Upper lobe of left lung (tissue), 6 donors: ENCODE results near the gene ITPR1. TPM values are rescaled to one million over a fixed set of nuclear protein-coding genes. Genes with fewer than 3 reads are reported as not detected.
A peak's percentile ranks its signal among the peaks of the same experiment; 100 is the strongest.

Experiments used
- ATAC-seq, 2 donors: fragments of 200-7000 bp; cut with Tn5 transposase; one replicate each; pipeline ENCODE4 v1.9.1; 2022; ENCODE audit warnings: mild to moderate bottlenecking in 2 of 2, moderate library complexity in 2 of 2; ENCODE audit not compliant: low FRiP score in 2 of 2
- DNase-seq, 2 donors: peaks; one replicate each; pipeline ENCODE4 v3.0.0-alpha.2; 2019 to 2020
- H3K27ac ChIP-seq, 4 donors: fragments of 200-600 bp; sonication (generic); one replicate each; pipeline ENCODE4 v1.5.1; 2016 to 2019
- H3K27me3 ChIP-seq, 4 donors: fragments of 200-600 bp; sonication (generic); one replicate each; pipeline ENCODE4 v1.5.1; 2017 to 2019
- H3K36me3 ChIP-seq, 4 donors: fragments of 200-600 bp; sonication (generic); one replicate each; pipeline ENCODE4 v1.5.1; 2016 to 2019
- H3K4me1 ChIP-seq, 4 donors: fragments of 200-600 bp; sonication (generic); one replicate each; pipeline ENCODE4 v1.5.1; 2018 to 2019
- H3K4me3 ChIP-seq, 4 donors: fragments of 200-600 bp; sonication (generic); one replicate each; pipeline ENCODE4 v1.5.1; 2017 to 2019; ENCODE audit warnings: mild to moderate bottlenecking in 2 of 4, moderate library complexity in 1 of 4
- H3K9me3 ChIP-seq, 4 donors: fragments of 200-600 bp; sonication (generic); one replicate each; pipeline ENCODE4 v1.5.1; 2018 to 2019
- EP300 ChIP-seq, 4 donors: sonication (generic); formaldehyde crosslinking; IDR thresholded peaks; one replicate each; pipeline ENCODE4 v1.5.1; 2017; ENCODE audit warnings: antibody characterized with exemption in 4 of 4, control low read depth in 2 of 4
- POLR2A ChIP-seq, 4 donors: fragments of 450-650 bp; IDR thresholded peaks; one replicate each; pipeline ENCODE4 v1.5.1; 2016 to 2017; ENCODE audit warnings: antibody characterized with exemption in 4 of 4, mild to moderate bottlenecking in 2 of 4
- POLR2AphosphoS5 ChIP-seq, 2 donors: sonication (generic); formaldehyde crosslinking; IDR thresholded peaks; one replicate each; pipeline ENCODE4 v1.5.1; 2017; ENCODE audit warnings: antibody characterized with exemption in 2 of 2
- WGBS, 2 donors: methylation state at CpG; one replicate each; pipeline ENCODE4 v1.1.5; 2017 to 2018; 5-methylcytosine and 5-hydroxymethylcytosine counted together
- total RNA-seq, 6 donors: library from RNA; depleted of rRNA in 4 of 6; stranded (reverse); fragments of >200 nt in 4 of 6; gene quantifications; one replicate each; pipeline versions ENCODE4 v1.1.0 to v1.2.1, GENCODE V29; 2016 to 2021
- TF ChIP-seq, protein P1 (sequence below), 6 experiments: fragments of 450-650 bp in 4 of 6; fragments of 200-600 bp in 2 of 6; sonication (generic) in 2 of 6; IDR thresholded peaks; one replicate each; pipeline ENCODE4 v1.5.1; 2016 to 2019; ENCODE audit warnings: antibody characterized with exemption in 6 of 6
- donor health status: DM: no; HTN: no; CAD: no; lungs with moderate emphysema.
- donor health status: DM: no; HTN: yes; CAD: no; lungs with severe emphysema.

ITPR1 gene
- total RNA-seq, 6 donors from 2014 or later: 55.5 to 136 (median 66.2) TPM

GRCh38 chr3:4472312-4472711 lies 20.8 kb upstream of the ITPR1 start:
- WGBS, 2 donors: 92 to 96% methylated on average over 2 of the region's 2 CpGs

GRCh38 chr3:4472766-4473165 lies 20.4 kb upstream of the ITPR1 start:
- 83 to 86% methylated on average over 2 of the region's 2 CpGs for WGBS, 2 donors
- TF ChIP-seq, protein P1, sequence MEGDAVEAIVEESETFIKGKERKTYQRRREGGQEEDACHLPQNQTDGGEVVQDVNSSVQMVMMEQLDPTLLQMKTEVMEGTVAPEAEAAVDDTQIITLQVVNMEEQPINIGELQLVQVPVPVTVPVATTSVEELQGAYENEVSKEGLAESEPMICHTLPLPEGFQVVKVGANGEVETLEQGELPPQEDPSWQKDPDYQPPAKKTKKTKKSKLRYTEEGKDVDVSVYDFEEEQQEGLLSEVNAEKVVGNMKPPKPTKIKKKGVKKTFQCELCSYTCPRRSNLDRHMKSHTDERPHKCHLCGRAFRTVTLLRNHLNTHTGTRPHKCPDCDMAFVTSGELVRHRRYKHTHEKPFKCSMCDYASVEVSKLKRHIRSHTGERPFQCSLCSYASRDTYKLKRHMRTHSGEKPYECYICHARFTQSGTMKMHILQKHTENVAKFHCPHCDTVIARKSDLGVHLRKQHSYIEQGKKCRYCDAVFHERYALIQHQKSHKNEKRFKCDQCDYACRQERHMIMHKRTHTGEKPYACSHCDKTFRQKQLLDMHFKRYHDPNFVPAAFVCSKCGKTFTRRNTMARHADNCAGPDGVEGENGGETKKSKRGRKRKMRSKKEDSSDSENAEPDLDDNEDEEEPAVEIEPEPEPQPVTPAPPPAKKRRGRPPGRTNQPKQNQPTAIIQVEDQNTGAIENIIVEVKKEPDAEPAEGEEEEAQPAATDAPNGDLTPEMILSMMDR (IDR thresholded peaks at IDR 0.05): no peak
- no peak for TF ChIP-seq POLR2AphosphoS5 (IDR thresholded peaks at IDR 0.05)
- no peak for TF ChIP-seq EP300 (IDR thresholded peaks at IDR 0.05)
- H3K36me3 ChIP-seq: no peaks in the 10 kb centered on the region
- no peaks in the 10 kb centered on the region for H3K27me3 ChIP-seq
- H3K4me1 ChIP-seq: peaks cover 0 to 3% (median 0%) of the 10 kb centered on the region in 4 donors
- no peak overlapping the region for H3K27ac ChIP-seq
- ATAC-seq (no peak), DNase-seq (no peak)
- H3K4me3 ChIP-seq: no peak overlapping the region
- H3K9me3 ChIP-seq: no peaks in the 10 kb centered on the region

More at GRCh38 chr3:4472312-4472711, 20.8 kb upstream of the ITPR1 start:
- no peaks in the 10 kb centered on the region for H3K36me3 ChIP-seq
- H3K4me3 ChIP-seq: no peak overlapping the region
- H3K9me3 ChIP-seq: no peaks in the 10 kb centered on the region
- DNase-seq (no peak), ATAC-seq (no peak)
- no peak for TF ChIP-seq EP300 (IDR thresholded peaks at IDR 0.05)
- TF ChIP-seq, protein P1 (IDR thresholded peaks at IDR 0.05): no peak
- no peak for TF ChIP-seq POLR2AphosphoS5 (IDR thresholded peaks at IDR 0.05)
- TF ChIP-seq POLR2A (IDR thresholded peaks at IDR 0.05): no peak
- H3K4me1 ChIP-seq: peaks cover 2 to 6% (median 3%) of the 10 kb centered on the region in 4 donors
- H3K27me3 ChIP-seq: no peaks in the 10 kb centered on the region
- H3K27ac ChIP-seq: no peak overlapping the region

DNA sequence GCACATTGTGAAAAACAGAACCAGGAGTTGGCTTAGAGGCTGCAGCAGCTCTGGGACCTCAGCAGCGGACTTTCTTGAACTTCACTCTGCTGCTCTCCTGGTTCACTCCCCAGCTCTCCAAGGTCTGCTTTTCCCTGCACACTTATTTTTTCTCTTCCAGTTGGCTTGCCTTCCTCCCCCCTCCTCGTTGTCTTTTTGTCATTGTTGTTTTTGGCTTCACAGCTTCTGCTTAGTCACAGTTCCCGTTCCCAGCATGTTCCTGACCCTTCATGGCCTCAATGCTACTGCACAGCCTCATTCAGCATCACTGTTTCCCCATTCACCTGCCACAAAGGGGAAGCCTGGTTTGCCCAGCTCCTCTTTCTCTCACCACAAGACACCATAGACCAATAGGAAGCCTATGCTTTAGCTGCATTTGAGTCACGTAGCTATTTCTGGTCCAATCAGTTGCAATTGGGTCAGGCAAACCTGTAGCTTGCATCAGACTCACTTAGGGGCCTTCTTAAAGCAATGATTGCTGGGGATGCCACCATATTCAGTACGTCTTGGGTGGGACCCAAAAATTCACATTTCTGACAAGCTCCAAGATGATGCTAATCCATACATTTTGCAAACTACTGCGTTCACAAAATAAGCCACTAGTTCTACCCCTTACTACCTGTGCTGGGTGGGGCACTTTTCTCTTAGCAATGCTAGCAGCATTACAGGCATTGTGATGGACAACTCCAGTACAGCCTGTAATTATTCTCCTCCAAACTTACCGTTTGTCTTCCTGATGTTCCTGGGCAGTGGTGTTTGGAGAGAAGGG lies 18.3 kb upstream of the ITPR1 start:
- no peaks in the 10 kb centered on the region for H3K27me3 ChIP-seq
- no peaks in the 10 kb centered on the region for H3K9me3 ChIP-seq
- H3K27ac ChIP-seq: peak overlapping the region; percentile 63 to 70 (median 68)
- peaks cover 0 to 3% (median 0%) of the 10 kb centered on the region in 4 donors for H3K4me1 ChIP-seq
- H3K36me3 ChIP-seq: no peaks in the 10 kb centered on the region
- no peak overlapping the region for H3K4me3 ChIP-seq
- TF ChIP-seq, protein P1 (IDR thresholded peaks at IDR 0.05): no peak
- TF ChIP-seq EP300 (IDR thresholded peaks at IDR 0.05) (peak in 1 of 4 donors; percentile 6), POLR2AphosphoS5 (IDR thresholded peaks at IDR 0.05) (peak; percentile 71 to 77), POLR2A (IDR thresholded peaks at IDR 0.05) (peak in 1 of 4 donors; percentile 35)
- ATAC-seq (peak; percentile 85), DNase-seq (peak in 1 of 2 donors; percentile 78)
- WGBS, 2 donors: 41 to 57% methylated on average over 7 of the region's 7 CpGs

DNA sequence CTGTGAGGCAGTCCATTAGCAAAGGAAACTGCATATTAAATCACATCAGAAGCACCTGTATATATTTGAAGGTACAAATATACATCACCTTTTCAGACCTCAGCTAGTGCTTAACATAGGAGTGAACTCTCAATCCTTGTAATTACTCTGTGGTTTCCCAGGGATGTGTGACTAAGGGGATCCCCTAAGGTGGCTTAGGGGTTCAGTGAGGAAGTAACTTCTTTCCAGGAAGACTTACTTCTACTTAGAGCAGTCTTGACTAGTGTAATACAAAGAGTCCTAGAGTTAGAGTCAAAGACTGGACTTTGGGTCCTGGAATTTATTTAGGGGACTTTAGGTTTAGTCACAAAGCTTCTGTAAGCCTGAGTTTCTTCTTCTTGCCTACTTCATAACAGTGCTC lies 17.3 kb upstream of the ITPR1 start:
- peaks cover 0 to 3% (median 0%) of the 10 kb centered on the region in 4 donors for H3K4me1 ChIP-seq
- ATAC-seq: no peak
- H3K9me3 ChIP-seq: no peaks in the 10 kb centered on the region
- H3K27ac ChIP-seq: peak overlapping the region in 1 of 4 donors; percentile 67
- H3K36me3 ChIP-seq: no peaks in the 10 kb centered on the region
- no peak for DNase-seq
- TF ChIP-seq EP300 (IDR thresholded peaks at IDR 0.05) (no peak), POLR2A (IDR thresholded peaks at IDR 0.05) (no peak), POLR2AphosphoS5 (IDR thresholded peaks at IDR 0.05) (no peak)
- TF ChIP-seq, protein P1 (IDR thresholded peaks at IDR 0.05): no peak
- no peaks in the 10 kb centered on the region for H3K27me3 ChIP-seq
- no peak overlapping the region for H3K4me3 ChIP-seq
